Measurements from ENCODE around the gene F3. TPM values are rescaled to one million over a fixed set of nuclear protein-coding genes. Genes with fewer than 3 reads are reported as not detected.

The F3 gene
- polyA plus RNA-seq, 1 experiment: 319 TPM

GRCh38 chr1:94555091-94555490 lies 13.5 kb upstream of the F3 start:
- no peak for TF ChIP-seq CTCF (IDR thresholded peaks at IDR 0.05; ENCODE audit: low read depth, low read length)
- Histone ChIP-seq H3K27me3 (ENCODE audit: control insufficient read depth, insufficient read depth, low read length) (no peaks in the 10 kb centered on the region), H3K4me3 (ENCODE audit: low read depth, low read length) (no peak overlapping the region), H3K9me3 (ENCODE audit: control insufficient read depth, insufficient read depth, low read length) (no peaks in the 10 kb centered on the region), H3K27ac (ENCODE audit: low read depth, low read length) (no peak overlapping the region)
- DNase-seq (ENCODE audit: low read depth, low spot score): no peak
- ChIA-PET POLR2A (no interaction called here), CTCF (no interaction called here)

- no peak for TF ChIP-seq CTCF (IDR thresholded peaks at IDR 0.05; ENCODE audit: low read depth, low read length)
- ChIA-PET POLR2A (no interaction called here), CTCF (no interaction called here)
Measured at GRCh38 chr1:94554580-94554979, 13.0 kb upstream of the F3 start.

GRCh38 chr1:94553931-94554330 lies 12.4 kb upstream of the F3 start:
- ChIA-PET POLR2A (no interaction called here), CTCF (no interaction called here)

More at GRCh38 chr1:94554580-94554979, 13.0 kb upstream of the F3 start:
- no peak overlapping the region for H3K27ac ChIP-seq (ENCODE audit: low read depth, low read length)
- H3K27me3 ChIP-seq (ENCODE audit: control insufficient read depth, insufficient read depth, low read length): no peaks in the 10 kb centered on the region
- no peaks in the 10 kb centered on the region for H3K9me3 ChIP-seq (ENCODE audit: control insufficient read depth, insufficient read depth, low read length)
- H3K4me3 ChIP-seq (ENCODE audit: low read depth, low read length): no peak overlapping the region
- no peak for DNase-seq (ENCODE audit: low read depth, low spot score)

GRCh38 chr1:94553323-94553730 lies 11.8 kb upstream of the F3 start:
- no peak for DNase-seq (ENCODE audit: low read depth, low spot score)
- Histone ChIP-seq H3K27ac (ENCODE audit: low read depth, low read length) (no peak overlapping the region), H3K9me3 (ENCODE audit: control insufficient read depth, insufficient read depth, low read length) (no peaks in the 10 kb centered on the region), H3K4me3 (ENCODE audit: low read depth, low read length) (no peak overlapping the region), H3K27me3 (ENCODE audit: control insufficient read depth, insufficient read depth, low read length) (no peaks in the 10 kb centered on the region)
- ChIA-PET POLR2A (interaction anchor here (0.6 kb wide), 1 partner anchor 24 kb away, joined by 8 read pairs; no protein-coding TSS in a partner anchor), CTCF (no interaction called here)
- no peak for TF ChIP-seq CTCF (IDR thresholded peaks at IDR 0.05; ENCODE audit: low read depth, low read length)

More at GRCh38 chr1:94553931-94554330, 12.4 kb upstream of the F3 start:
- H3K27me3 ChIP-seq (ENCODE audit: control insufficient read depth, insufficient read depth, low read length): no peaks in the 10 kb centered on the region
- no peak overlapping the region for H3K27ac ChIP-seq (ENCODE audit: low read depth, low read length)
- DNase-seq (ENCODE audit: low read depth, low spot score): no peak
- H3K9me3 ChIP-seq (ENCODE audit: control insufficient read depth, insufficient read depth, low read length): no peaks in the 10 kb centered on the region
- H3K4me3 ChIP-seq (ENCODE audit: low read depth, low read length): no peak overlapping the region
- TF ChIP-seq CTCF (IDR thresholded peaks at IDR 0.05; ENCODE audit: low read depth, low read length): no peak

GRCh38 chr1:94552071-94552586 lies 10.6 kb upstream of the F3 start:
- TF ChIP-seq CTCF (IDR thresholded peaks at IDR 0.05; ENCODE audit: low read depth, low read length): no peak
- Histone ChIP-seq H3K27me3 (ENCODE audit: control insufficient read depth, insufficient read depth, low read length) (no peaks in the 10 kb centered on the region), H3K27ac (ENCODE audit: low read depth, low read length) (no peak overlapping the region), H3K9me3 (ENCODE audit: control insufficient read depth, insufficient read depth, low read length) (no peaks in the 10 kb centered on the region), H3K4me3 (ENCODE audit: low read depth, low read length) (no peak overlapping the region)
- ChIA-PET POLR2A (interaction anchor here (1.1 kb wide), 1 partner anchor 10 kb away, joined by 3 read pairs; the partner anchor contains the start of gene F3), CTCF (interaction anchor here (0.7 kb wide), 1 partner anchor 10 kb away, joined by 4 read pairs; the partner anchor contains the start of gene F3)
- DNase-seq (ENCODE audit: low read depth, low spot score): no peak
